ENCODE data around the gene ABHD10.

DNA sequence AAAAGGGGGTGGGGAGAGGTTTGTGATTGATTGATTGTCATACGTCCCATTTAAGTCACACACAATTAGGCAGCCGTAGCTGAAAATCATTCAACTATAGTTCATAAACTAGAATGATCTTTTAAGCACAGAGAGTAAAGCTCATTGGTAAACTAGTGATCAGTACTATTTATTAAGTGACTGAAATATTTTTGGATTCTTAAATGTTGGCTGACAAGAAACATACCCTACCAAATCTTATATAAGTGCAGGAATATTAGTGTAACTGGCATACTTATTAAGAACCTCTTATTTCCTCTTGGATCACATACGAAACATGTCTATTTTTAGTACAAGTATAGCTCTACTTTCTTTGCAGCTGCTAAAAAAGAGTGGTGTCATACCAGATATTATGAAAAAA, 8.4 kb upstream of the ABHD10 start:
- TF ChIP-seq, protein P1, sequence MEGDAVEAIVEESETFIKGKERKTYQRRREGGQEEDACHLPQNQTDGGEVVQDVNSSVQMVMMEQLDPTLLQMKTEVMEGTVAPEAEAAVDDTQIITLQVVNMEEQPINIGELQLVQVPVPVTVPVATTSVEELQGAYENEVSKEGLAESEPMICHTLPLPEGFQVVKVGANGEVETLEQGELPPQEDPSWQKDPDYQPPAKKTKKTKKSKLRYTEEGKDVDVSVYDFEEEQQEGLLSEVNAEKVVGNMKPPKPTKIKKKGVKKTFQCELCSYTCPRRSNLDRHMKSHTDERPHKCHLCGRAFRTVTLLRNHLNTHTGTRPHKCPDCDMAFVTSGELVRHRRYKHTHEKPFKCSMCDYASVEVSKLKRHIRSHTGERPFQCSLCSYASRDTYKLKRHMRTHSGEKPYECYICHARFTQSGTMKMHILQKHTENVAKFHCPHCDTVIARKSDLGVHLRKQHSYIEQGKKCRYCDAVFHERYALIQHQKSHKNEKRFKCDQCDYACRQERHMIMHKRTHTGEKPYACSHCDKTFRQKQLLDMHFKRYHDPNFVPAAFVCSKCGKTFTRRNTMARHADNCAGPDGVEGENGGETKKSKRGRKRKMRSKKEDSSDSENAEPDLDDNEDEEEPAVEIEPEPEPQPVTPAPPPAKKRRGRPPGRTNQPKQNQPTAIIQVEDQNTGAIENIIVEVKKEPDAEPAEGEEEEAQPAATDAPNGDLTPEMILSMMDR (IDR thresholded peaks at IDR 0.05) = no peak
- no peak for TF ChIP-seq EZH2 (IDR thresholded peaks at IDR 0.05)
